Tibial artery (tissue), 4 donors: ENCODE results near the gene LDLRAD3.

ENCODE experiments used
- DNase-seq, 2 donors: peaks; one replicate each; pipeline ENCODE4 v3.0.0-alpha.2; 2019
- H3K27ac ChIP-seq, 2 donors: fragments of 200-600 bp; sonication (generic) in 1 of 2; 1 replicate in 1 of 2; 2 replicates in 1 of 2; pipeline ENCODE4 v1.5.1; 2018 to 2019; ENCODE audit warnings: mild to moderate bottlenecking in 1 of 2
- H3K27me3 ChIP-seq, 2 donors: fragments of 200-600 bp; sonication (generic) in 1 of 2; one replicate each; pipeline versions ENCODE4 v1.5.1 to v1.6.0; 2016 to 2019
- H3K36me3 ChIP-seq, 3 donors: fragments of 200-600 bp; sonication (generic) in 2 of 3; one replicate each; pipeline ENCODE4 v1.5.1; 2016 to 2019; ENCODE audit warnings: mild to moderate bottlenecking in 2 of 3
- H3K4me1 ChIP-seq, 4 donors: fragments of 200-600 bp; sonication (generic) in 2 of 4; 1 replicate in 3 of 4; 2 replicates in 1 of 4; pipeline ENCODE4 v1.5.1; 2016 to 2019
- H3K4me3 ChIP-seq, 2 donors: fragments of 200-600 bp; sonication (generic) in 1 of 2; 1 replicate in 1 of 2; 2 replicates in 1 of 2; pipeline ENCODE4 v1.5.1; 2018 to 2019; ENCODE audit warnings: mild to moderate bottlenecking in 2 of 2
- H3K9me3 ChIP-seq, 3 donors: fragments of 200-600 bp; sonication (generic) in 1 of 3; one replicate each; pipeline ENCODE4 v1.5.1; 2016 to 2019
- intact Hi-C: fragments of 100-400 bp; cut with DNase I; formaldehyde crosslinking; loops from one replicate; pipeline ENCODE4 v1.15.0; 2023; ENCODE audit warnings: low total_unique reads
- TF ChIP-seq, protein P1 (sequence below), 2 experiments: fragments of 200-600 bp in 1 of 2; fragments of 450-650 bp in 1 of 2; IDR thresholded peaks; one replicate each; pipeline ENCODE4 v1.5.1; 2017 to 2019; ENCODE audit warnings: antibody characterized with exemption in 2 of 2, mild to moderate bottlenecking in 1 of 2, moderate library complexity in 1 of 2

Gene LDLRAD3

DNA sequence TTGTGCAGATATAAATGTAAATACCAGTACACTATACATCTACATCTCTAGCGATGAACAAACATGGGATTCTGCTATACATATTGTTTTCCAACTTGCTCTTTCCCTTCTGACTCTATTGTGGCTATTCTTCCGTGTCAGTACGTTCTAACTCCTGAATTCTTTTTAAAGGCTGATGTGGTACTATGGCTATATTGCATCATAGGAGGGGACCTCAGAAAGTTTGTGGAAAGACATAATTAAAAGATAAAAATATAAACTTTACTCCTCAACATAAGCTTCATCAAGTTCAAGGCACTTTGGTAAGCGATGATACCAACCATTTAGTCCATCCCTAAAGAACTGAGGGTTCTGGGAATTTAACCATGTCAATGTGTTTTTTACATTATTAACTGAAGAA, 72.8 kb downstream of the LDLRAD3 start:
- no peak overlapping the region for H3K27ac ChIP-seq
- no peaks in the 10 kb centered on the region for H3K27me3 ChIP-seq
- TF ChIP-seq, protein P1, sequence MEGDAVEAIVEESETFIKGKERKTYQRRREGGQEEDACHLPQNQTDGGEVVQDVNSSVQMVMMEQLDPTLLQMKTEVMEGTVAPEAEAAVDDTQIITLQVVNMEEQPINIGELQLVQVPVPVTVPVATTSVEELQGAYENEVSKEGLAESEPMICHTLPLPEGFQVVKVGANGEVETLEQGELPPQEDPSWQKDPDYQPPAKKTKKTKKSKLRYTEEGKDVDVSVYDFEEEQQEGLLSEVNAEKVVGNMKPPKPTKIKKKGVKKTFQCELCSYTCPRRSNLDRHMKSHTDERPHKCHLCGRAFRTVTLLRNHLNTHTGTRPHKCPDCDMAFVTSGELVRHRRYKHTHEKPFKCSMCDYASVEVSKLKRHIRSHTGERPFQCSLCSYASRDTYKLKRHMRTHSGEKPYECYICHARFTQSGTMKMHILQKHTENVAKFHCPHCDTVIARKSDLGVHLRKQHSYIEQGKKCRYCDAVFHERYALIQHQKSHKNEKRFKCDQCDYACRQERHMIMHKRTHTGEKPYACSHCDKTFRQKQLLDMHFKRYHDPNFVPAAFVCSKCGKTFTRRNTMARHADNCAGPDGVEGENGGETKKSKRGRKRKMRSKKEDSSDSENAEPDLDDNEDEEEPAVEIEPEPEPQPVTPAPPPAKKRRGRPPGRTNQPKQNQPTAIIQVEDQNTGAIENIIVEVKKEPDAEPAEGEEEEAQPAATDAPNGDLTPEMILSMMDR (IDR thresholded peaks at IDR 0.05), result no peak
- intact Hi-C loops, result no loop called here
- H3K36me3 ChIP-seq, result no peaks in the 10 kb centered on the region
- H3K4me1 ChIP-seq, result peaks cover 0 to 16% (median 4%) of the 10 kb centered on the region in 4 donors
- DNase-seq, result no peak
- no peaks in the 10 kb centered on the region for H3K9me3 ChIP-seq
- H3K4me3 ChIP-seq, result no peak overlapping the region

DNA sequence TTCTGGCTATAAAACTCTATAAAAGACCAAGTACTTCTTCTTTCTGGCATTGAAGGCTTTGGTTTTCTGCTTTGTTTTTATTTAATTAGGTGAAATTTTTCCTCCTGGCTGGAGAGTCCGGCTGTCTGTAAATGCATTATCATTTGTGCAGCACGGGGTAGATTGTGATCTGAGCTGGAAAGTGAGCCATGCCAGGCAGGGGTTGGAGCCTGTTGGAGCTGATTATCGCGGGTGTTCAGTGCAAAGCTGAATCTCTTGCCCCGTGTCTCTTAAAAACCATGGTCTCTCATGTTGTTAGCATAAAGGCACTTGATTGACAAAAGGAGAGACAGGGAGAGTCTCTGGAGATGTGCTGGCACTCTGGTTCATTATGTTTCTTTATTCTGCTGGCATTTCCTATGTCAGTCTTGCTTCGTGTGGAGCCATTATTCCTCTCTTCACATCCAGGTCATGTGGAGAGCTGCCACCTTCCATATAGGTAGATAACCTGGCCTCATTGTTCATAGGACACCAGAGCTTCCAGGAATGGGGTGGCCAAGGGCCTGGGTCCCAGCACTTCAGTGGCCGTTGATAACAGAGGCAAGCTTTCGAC, 75.2 kb downstream of the LDLRAD3 start:
- DNase-seq, result no peak
- H3K4me1 ChIP-seq, result peaks cover 0 to 16% (median 4%) of the 10 kb centered on the region in 4 donors
- H3K4me3 ChIP-seq, result no peak overlapping the region
- TF ChIP-seq, protein P1 (IDR thresholded peaks at IDR 0.05), result no peak
- H3K36me3 ChIP-seq, result no peaks in the 10 kb centered on the region
- intact Hi-C loops, result no loop called here
- H3K27ac ChIP-seq, result no peak overlapping the region
- no peaks in the 10 kb centered on the region for H3K27me3 ChIP-seq
- no peaks in the 10 kb centered on the region for H3K9me3 ChIP-seq

DNA sequence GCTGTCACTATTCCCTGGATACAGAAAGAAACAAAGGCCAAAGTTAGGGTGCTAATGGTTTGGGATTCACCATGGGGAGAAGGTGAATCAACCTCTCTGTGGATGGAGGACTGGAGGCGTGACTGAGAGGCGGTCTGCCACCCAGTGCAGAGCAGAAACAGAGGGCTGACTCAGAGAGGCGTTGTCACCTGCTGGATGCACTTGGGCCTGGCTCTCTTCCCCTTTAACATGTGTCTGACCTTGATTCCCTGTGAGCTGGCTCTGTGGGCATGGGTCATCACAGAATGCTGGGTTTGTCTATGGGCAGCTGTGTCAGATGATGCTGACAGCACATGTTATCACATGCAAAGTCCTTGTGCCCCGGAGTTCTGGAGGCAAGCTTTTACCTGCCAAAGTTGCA, 75.9 kb downstream of the LDLRAD3 start:
- Histone ChIP-seq H3K4me3 (no peak overlapping the region), H3K27me3 (no peaks in the 10 kb centered on the region), H3K36me3 (no peaks in the 10 kb centered on the region), H3K27ac (no peak overlapping the region), H3K9me3 (no peaks in the 10 kb centered on the region), H3K4me1 (peaks cover 0 to 14% (median 4%) of the 10 kb centered on the region in 4 donors)
- no peak for DNase-seq
- intact Hi-C loops, result no loop called here
- TF ChIP-seq, protein P1 (IDR thresholded peaks at IDR 0.05), result no peak

DNA sequence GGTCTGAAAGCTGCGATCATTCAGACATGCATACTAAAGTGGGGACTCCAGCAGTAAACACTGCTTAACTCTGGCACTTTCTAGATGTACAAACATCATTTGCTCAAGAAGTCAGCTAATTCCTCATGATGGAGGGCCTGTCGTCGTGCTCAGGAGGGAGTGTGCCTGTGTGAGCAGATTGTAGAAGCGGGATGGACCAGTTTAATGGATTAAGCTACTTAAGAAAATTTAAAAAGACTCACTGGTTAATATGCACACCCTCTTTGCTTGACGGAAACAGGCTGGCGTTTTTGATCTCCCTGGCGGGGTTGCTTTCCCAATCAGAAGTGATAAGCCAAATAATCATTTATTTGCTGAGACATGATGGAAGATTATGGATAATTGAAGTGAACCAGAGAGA, 79.0 kb downstream of the LDLRAD3 start:
- Histone ChIP-seq H3K36me3 (no peaks in the 10 kb centered on the region), H3K4me3 (no peak overlapping the region), H3K4me1 (no peaks in the 10 kb centered on the region), H3K27ac (no peak overlapping the region), H3K27me3 (no peaks in the 10 kb centered on the region), H3K9me3 (no peaks in the 10 kb centered on the region)
- intact Hi-C loops, result no loop called here
- TF ChIP-seq, protein P1 (IDR thresholded peaks at IDR 0.05), result no peak
- no peak for DNase-seq

DNA sequence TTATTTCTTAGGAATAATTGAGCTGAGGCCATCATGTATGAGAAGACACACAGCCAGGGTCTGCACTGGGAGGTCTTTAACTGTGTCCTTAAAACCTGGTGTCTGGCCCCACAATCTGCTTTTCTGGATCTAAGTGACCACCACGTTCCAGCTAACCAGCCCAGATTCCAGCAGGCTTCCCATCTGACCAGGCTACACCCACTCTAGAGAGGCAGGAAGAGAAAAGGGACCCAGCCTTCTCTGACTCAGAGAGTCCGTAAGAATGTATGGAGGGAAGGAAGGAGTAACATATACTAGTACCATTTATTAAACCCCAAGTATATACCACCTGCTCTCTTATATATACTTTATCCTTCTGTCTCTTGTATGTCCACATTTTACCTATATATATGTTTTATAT, 80.1 kb downstream of the LDLRAD3 start:
- TF ChIP-seq, protein P1 (IDR thresholded peaks at IDR 0.05), result no peak

DNA sequence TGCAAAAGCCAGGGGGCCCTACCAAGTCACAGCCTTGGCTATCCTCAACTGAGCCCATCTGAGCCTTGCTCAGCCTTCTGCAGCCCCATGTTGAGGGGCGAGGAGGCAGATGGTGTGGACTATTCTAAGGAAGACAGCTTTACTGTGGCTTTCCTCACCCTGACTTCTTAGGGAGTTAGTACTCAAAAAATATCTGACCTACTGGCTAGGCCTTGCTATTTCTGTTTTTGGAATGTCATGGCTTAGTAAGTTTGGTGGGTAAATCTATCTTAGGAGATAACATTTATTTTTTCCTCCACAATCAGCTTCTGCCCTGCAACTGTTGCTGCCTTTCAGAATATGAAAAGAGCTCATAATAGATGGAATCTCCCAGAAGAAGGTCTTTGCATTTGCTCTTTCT, 80.9 kb downstream of the LDLRAD3 start:
- DNase-seq, result no peak
- no peaks in the 10 kb centered on the region for H3K9me3 ChIP-seq
- TF ChIP-seq, protein P1 (IDR thresholded peaks at IDR 0.05), result no peak
- no peaks in the 10 kb centered on the region for H3K27me3 ChIP-seq
- no peak overlapping the region for H3K27ac ChIP-seq
- H3K36me3 ChIP-seq, result no peaks in the 10 kb centered on the region
- H3K4me3 ChIP-seq, result no peak overlapping the region
- intact Hi-C loops, result no loop called here
- no peaks in the 10 kb centered on the region for H3K4me1 ChIP-seq

More for the DNA sequence above, 80.1 kb downstream of the LDLRAD3 start:
- H3K36me3 ChIP-seq, result no peaks in the 10 kb centered on the region
- no peak overlapping the region for H3K27ac ChIP-seq
- H3K9me3 ChIP-seq, result no peaks in the 10 kb centered on the region
- no peak overlapping the region for H3K4me3 ChIP-seq
- DNase-seq, result no peak
- H3K4me1 ChIP-seq, result no peaks in the 10 kb centered on the region
- intact Hi-C loops, result no loop called here
- H3K27me3 ChIP-seq, result no peaks in the 10 kb centered on the region
